Stimulated activated CD8-positive, alpha-beta memory T cell treated with anti-CD3 and anti-CD28 coated beads, Interleukin-4, amount 100 ng/mL, for 4 hours (primary cell): ENCODE measurements around the gene GALNT6.

Source experiments
- DNase-seq, 2 donors: peaks; one replicate each; pipeline ENCODE4 v3.0.0-alpha.2; 2020; ENCODE audit warnings: low read depth in 2 of 2, low spot score in 1 of 2

The GALNT6 gene

GRCh38 chr12:51406290-51406689, 15.1 kb upstream of the GALNT6 start:
- DNase-seq, result no peak

- no peak for DNase-seq
Measured at GRCh38 chr12:51405801-51406207, 14.6 kb upstream of the GALNT6 start.

- DNase-seq, result no peak
Measured at GRCh38 chr12:51404627-51405026, 13.4 kb upstream of the GALNT6 start.

- DNase-seq, result no peak
Measured at GRCh38 chr12:51403681-51404136, 12.5 kb upstream of the GALNT6 start.

- DNase-seq, result no peak
Measured at GRCh38 chr12:51403159-51403558, 12.0 kb upstream of the GALNT6 start.

- DNase-seq, result no peak
Measured at GRCh38 chr12:51401900-51402299, 10.7 kb upstream of the GALNT6 start.

GRCh38 chr12:51401486-51401885, 10.3 kb upstream of the GALNT6 start:
- no peak for DNase-seq

GRCh38 chr12:51401020-51401419, 9.8 kb upstream of the GALNT6 start:
- no peak for DNase-seq

- DNase-seq, result no peak
Measured at GRCh38 chr12:51399891-51400290, 8.7 kb upstream of the GALNT6 start.

- no peak for DNase-seq
Measured at GRCh38 chr12:51397670-51398069, 6.5 kb upstream of the GALNT6 start.

GRCh38 chr12:51395283-51396230, 4.4 kb upstream of the GALNT6 start:
- no peak for DNase-seq

- DNase-seq, result peak; percentile 17 to 39
Measured at GRCh38 chr12:51393676-51394545, 2.7 kb upstream of the GALNT6 start.

- no peak for DNase-seq
Measured at GRCh38 chr12:51392556-51393237, 1.5 kb upstream of the GALNT6 start.

GRCh38 chr12:51390891-51391282, 319 bp downstream of the GALNT6 start:
- DNase-seq, result no peak

- DNase-seq, result no peak
Measured at GRCh38 chr12:51390457-51390856, 749 bp downstream of the GALNT6 start.

- DNase-seq, result no peak
Measured at GRCh38 chr12:51389302-51389999, 1.8 kb downstream of the GALNT6 start.

- no peak for DNase-seq
Measured at GRCh38 chr12:51388846-51389245, 2.4 kb downstream of the GALNT6 start.

- DNase-seq, result no peak
Measured at GRCh38 chr12:51388069-51388799, 3.0 kb downstream of the GALNT6 start.

GRCh38 chr12:51386351-51386750, 4.9 kb downstream of the GALNT6 start:
- DNase-seq, result no peak
